Liver (tissue), 3 donors: ENCODE results near the gene MYL7.

Experiments
- FOXA2 ChIP-seq: IDR thresholded peaks from 2 replicates; pipeline ENCODE4 v1.6.1; 2016; ENCODE audit warnings: antibody characterized with exemption
- GABPA ChIP-seq, 2 donors: IDR thresholded peaks in 1 of 2; conservative IDR thresholded peaks in 1 of 2; 2 replicates each; pipeline ENCODE4 v1.6.1; 2016; ENCODE audit warnings: antibody characterized with exemption in 2 of 2, mild to moderate bottlenecking in 1 of 2, moderate library complexity in 1 of 2
- HNF4G ChIP-seq: IDR thresholded peaks from 2 replicates; pipeline ENCODE4 v1.6.1; 2016; ENCODE audit warnings: antibody characterized with exemption
- JUND ChIP-seq, 2 donors: IDR thresholded peaks; 2 replicates each; pipeline ENCODE4 v1.6.1; 2016; ENCODE audit warnings: antibody characterized with exemption in 2 of 2
- RAD21 ChIP-seq, 2 donors: IDR thresholded peaks; 2 replicates each; pipeline ENCODE4 v1.6.1; 2016; ENCODE audit warnings: antibody characterized with exemption in 2 of 2, mild to moderate bottlenecking in 2 of 2
- REST ChIP-seq: IDR thresholded peaks from 2 replicates; pipeline ENCODE4 v1.6.1; 2016; ENCODE audit warnings: antibody characterized with exemption, mild to moderate bottlenecking
- RXRA ChIP-seq, 2 donors: IDR thresholded peaks; 2 replicates each; pipeline ENCODE4 v1.6.1; 2017 to 2018; ENCODE audit warnings: antibody characterized with exemption in 2 of 2, mild to moderate bottlenecking in 1 of 2
- SP1 ChIP-seq: IDR thresholded peaks from 2 replicates; pipeline ENCODE4 v1.6.1; 2018; ENCODE audit warnings: antibody characterized with exemption, mild to moderate bottlenecking
- TF ChIP-seq, protein P1 (sequence below): fragments of 150-350 bp; IDR thresholded peaks from 2 replicates; pipeline ENCODE4 v1.5.1; 2017; ENCODE audit warnings: improper control_type of control experiment, low read depth, low read length; ENCODE audit not compliant: missing input control
- TF ChIP-seq, protein P2 (sequence below): IDR thresholded peaks from 2 replicates; pipeline ENCODE4 v1.6.1; 2016; ENCODE audit warnings: antibody characterized with exemption
- TF ChIP-seq, protein P3 (sequence below): IDR thresholded peaks from 2 replicates; pipeline ENCODE4 v1.6.1; 2016; ENCODE audit warnings: antibody characterized with exemption
- donor health status: healthy.
- donor health status: healthy.

DNA sequence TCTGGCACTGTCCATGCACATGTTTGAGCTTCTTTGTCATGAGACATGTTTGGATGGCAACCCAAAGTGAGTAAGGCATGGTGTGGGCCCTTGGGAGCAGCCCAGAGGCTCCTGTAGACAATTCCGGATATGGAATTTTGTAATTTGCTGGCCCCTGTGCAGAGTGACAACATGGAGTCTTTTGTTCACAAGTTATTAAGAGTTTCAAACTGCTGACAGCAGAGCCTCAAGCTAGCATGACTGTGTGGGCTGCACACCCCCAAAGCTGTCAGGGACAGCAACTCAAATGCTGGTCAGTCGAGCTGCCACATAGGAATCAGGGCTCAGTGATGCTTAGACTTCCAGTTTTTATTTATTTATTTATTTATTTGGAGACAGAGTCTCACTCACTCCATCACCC lies 7.0 kb upstream of the MYL7 start:
- TF ChIP-seq, protein P1, sequence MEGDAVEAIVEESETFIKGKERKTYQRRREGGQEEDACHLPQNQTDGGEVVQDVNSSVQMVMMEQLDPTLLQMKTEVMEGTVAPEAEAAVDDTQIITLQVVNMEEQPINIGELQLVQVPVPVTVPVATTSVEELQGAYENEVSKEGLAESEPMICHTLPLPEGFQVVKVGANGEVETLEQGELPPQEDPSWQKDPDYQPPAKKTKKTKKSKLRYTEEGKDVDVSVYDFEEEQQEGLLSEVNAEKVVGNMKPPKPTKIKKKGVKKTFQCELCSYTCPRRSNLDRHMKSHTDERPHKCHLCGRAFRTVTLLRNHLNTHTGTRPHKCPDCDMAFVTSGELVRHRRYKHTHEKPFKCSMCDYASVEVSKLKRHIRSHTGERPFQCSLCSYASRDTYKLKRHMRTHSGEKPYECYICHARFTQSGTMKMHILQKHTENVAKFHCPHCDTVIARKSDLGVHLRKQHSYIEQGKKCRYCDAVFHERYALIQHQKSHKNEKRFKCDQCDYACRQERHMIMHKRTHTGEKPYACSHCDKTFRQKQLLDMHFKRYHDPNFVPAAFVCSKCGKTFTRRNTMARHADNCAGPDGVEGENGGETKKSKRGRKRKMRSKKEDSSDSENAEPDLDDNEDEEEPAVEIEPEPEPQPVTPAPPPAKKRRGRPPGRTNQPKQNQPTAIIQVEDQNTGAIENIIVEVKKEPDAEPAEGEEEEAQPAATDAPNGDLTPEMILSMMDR = no peak
- TF ChIP-seq, protein P2, sequence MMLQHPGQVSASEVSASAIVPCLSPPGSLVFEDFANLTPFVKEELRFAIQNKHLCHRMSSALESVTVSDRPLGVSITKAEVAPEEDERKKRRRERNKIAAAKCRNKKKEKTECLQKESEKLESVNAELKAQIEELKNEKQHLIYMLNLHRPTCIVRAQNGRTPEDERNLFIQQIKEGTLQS = no peak
- TF ChIP-seq RAD21 (IDR thresholded peaks at IDR 0.05) (no peak), GABPA (IDR thresholded peaks at IDR 0.05 in 1 of 2, conservative IDR thresholded peaks at IDR 0.05 in 1 of 2) (no peak), HNF4G (no peak), SP1 (no peak), FOXA2 (no peak), REST (no peak), JUND (IDR thresholded peaks at IDR 0.05) (no peak), RXRA (IDR thresholded peaks at IDR 0.05) (no peak)
- TF ChIP-seq, protein P3, sequence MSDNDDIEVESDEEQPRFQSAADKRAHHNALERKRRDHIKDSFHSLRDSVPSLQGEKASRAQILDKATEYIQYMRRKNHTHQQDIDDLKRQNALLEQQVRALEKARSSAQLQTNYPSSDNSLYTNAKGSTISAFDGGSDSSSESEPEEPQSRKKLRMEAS = no peak
